K562 (cell line): Measurements from ENCODE around the gene NTPCR. TPM values are rescaled to one million over a fixed set of nuclear protein-coding genes. Genes with fewer than 3 reads are reported as not detected.
A peak's percentile ranks its signal among the peaks of the same experiment; 100 is the strongest.

Source experiments
- ATAC-seq: fragments of 200-7000 bp; cut with Tn5 transposase; 3 replicates; pipeline ENCODE4 v1.9.1; 2020; ENCODE audit warnings: moderate library complexity
- BruUV-seq: library from RNA; stranded (reverse); fragments of 400-500 nt; replicated peaks from 2 replicates; lab custom pipeline; 2021; lab: Mats Ljungman, UMichigan
- CTCF ChIA-PET: fragments of 300-600 bp; formaldehyde crosslinking; extraction: SDS; loops from one replicate; lab custom pipeline; 2021; ENCODE audit warnings: low intra/inter-chr PET ratio; lab: Yijun Ruan, JAX
- POLR2A ChIA-PET: fragments of 300-600, 350-650 bp; sonication (Branson Sonifier 250); formaldehyde crosslinking; extraction: SDS; loops from one replicate; lab custom pipeline; 2021; ENCODE audit warnings: antibody characterized with exemption, inconsistent platforms; lab: Yijun Ruan, JAX
- DNase-seq, 4 experiments: peaks; one replicate each; pipeline versions ENCODE4 v3.0.0 to v3.0.0-alpha.2; 2011 to 2018; ENCODE audit warnings: low spot score in 3 of 4, mixed read lengths in 3 of 4; ENCODE audit errors: extremely low read depth in 1 of 4
- FAIRE-seq: peaks from 2 replicates; lab custom pipeline; 2011; peaks lifted over from hg19 to GRCh38; lab: Jason Lieb, UNC
- H2AFZ ChIP-seq: 2 replicates; pipeline ENCODE4 v1.6.0; 2011; ENCODE audit warnings: low read depth, low read length, control low read depth, inconsistent platforms
- H3K27ac ChIP-seq: fragments of 200-600 bp; 3 replicates; pipeline ENCODE4 v1.8.0; 2011; ENCODE audit warnings: low read depth, mild to moderate bottlenecking, control low read depth, inconsistent platforms, low read length, moderate library complexity, mixed read lengths; ENCODE audit errors: extremely low read depth
- H3K27me3 ChIP-seq, 2 experiments: fragments of 300-600 bp in 1 of 2; 2 replicates in 1 of 2; 3 replicates in 1 of 2; pipeline versions ENCODE4 v1.6.0 to v1.8.0; 2011; ENCODE audit warnings: inconsistent platforms in 2 of 2, low read length in 2 of 2, mild to moderate bottlenecking in 1 of 2, mixed read lengths in 1 of 2, moderate library complexity in 1 of 2; ENCODE audit not compliant: control insufficient read depth in 2 of 2, insufficient read depth in 2 of 2
- H3K36me3 ChIP-seq: fragments of 300-600 bp; 3 replicates; pipeline ENCODE4 v1.8.0; 2011; ENCODE audit warnings: mild to moderate bottlenecking, low read length, inconsistent platforms; ENCODE audit not compliant: control insufficient read depth, insufficient read depth
- H3K4me1 ChIP-seq, 2 experiments: fragments of 200-600 bp in 1 of 2; replicated peaks in 1 of 2; 2 replicates in 1 of 2; 3 replicates in 1 of 2; pipeline versions ENCODE4 v1.5.1 to v1.8.0; 2011; ENCODE audit warnings: inconsistent platforms in 2 of 2, low read length in 2 of 2, mild to moderate bottlenecking in 1 of 2, mixed read lengths in 1 of 2, moderate library complexity in 1 of 2; ENCODE audit not compliant: control insufficient read depth in 2 of 2, insufficient read depth in 2 of 2
- H3K4me2 ChIP-seq: 2 replicates; pipeline ENCODE4 v1.6.1; 2011; ENCODE audit warnings: low read length, control low read depth, inconsistent platforms, mixed read lengths; ENCODE audit not compliant: insufficient read depth
- H3K4me3 ChIP-seq: fragments of 200-600 bp; sonication (generic), shearing (Covaris generic); 2 replicates; pipeline ENCODE4 v1.5.1; 2016; ENCODE audit warnings: control low read depth, inconsistent platforms
- H3K79me2 ChIP-seq: fragments of 200-600 bp; 3 replicates; pipeline ENCODE4 v1.8.0; 2011; ENCODE audit warnings: low read length, inconsistent platforms; ENCODE audit not compliant: control insufficient read depth, insufficient read depth
- H3K9ac ChIP-seq, 2 experiments: 2 replicates each; pipeline versions ENCODE4 v1.6.0 to v1.6.1; 2011; ENCODE audit warnings: low read depth in 2 of 2, low read length in 2 of 2, control low read depth in 1 of 2, inconsistent platforms in 1 of 2, mild to moderate bottlenecking in 1 of 2, mixed read lengths in 1 of 2; ENCODE audit not compliant: insufficient read depth in 1 of 2
- H3K9me1 ChIP-seq: one replicate; pipeline ENCODE4 v1.6.0; 2011; ENCODE audit warnings: inconsistent platforms, mild to moderate bottlenecking, low read length, moderate library complexity; ENCODE audit not compliant: control insufficient read depth, insufficient read depth
- H3K9me3 ChIP-seq: replicated peaks from 2 replicates; pipeline ENCODE4 v1.5.1; 2011; ENCODE audit warnings: low read depth, low read length, inconsistent platforms; ENCODE audit not compliant: control insufficient read depth, insufficient read depth
- H4K20me1 ChIP-seq: replicated peaks from 2 replicates; pipeline ENCODE4 v1.6.1; 2011; ENCODE audit warnings: low read length, inconsistent platforms, mixed read lengths; ENCODE audit not compliant: control insufficient read depth, insufficient read depth
- CEBPB ChIP-seq: fragments of 450-650 bp; IDR thresholded peaks from 2 replicates; pipeline ENCODE4 v1.6.1; 2016; ENCODE audit warnings: missing genetic modification characterization, missing compliant biosample characterization
- SIN3B ChIP-seq: fragments of 450-650 bp; IDR thresholded peaks from 2 replicates; pipeline ENCODE4 v1.6.1; 2017; ENCODE audit warnings: low read depth, mild to moderate bottlenecking, moderate library complexity
- WGBS: fragments of 100-300 bp; shearing (Covaris generic); methylation state at CpG from one replicate; pipeline ENCODE4 v1.1.6; 2016; ENCODE audit warnings: low coverage, mixed read lengths; ENCODE audit not compliant: insufficient coverage; ENCODE audit errors: missing lambda C conversion rate; 5-methylcytosine and 5-hydroxymethylcytosine counted together
- in situ Hi-C: fragments of 300-500 bp; cut with MboI; formaldehyde crosslinking; loops from 4 replicates; pipeline ENCODE4 v1.15.0; 2018; ENCODE audit warnings: inconsistent platforms, mixed read lengths
- intact Hi-C: fragments of 100-400 bp; cut with micrococcal nuclease; formaldehyde crosslinking; loops from 2 replicates; pipeline ENCODE4 v1.14.2; 2022
- polyA plus RNA-seq, 8 experiments: library from polyadenylated mRNA; depleted of rRNA in 4 of 8; stranded (reverse) in 5 of 8; unstranded in 3 of 8; fragments of >200 nt; fragmentation: Nextera tagmentation in 2 of 8; fragmentation: Illumina TruSeq in 1 of 8; extraction: Ambion mirVana in 2 of 8; extraction: Trizol in 1 of 8; gene quantifications; 2 replicates each; pipeline versions ENCODE4 v1.2.1 to v1.2.3, GENCODE V29; 2011 to 2014; ENCODE audit warnings: inconsistent platforms in 1 of 8, missing spikeins in 1 of 8
- total RNA-seq, 7 experiments: library from RNA; depleted of rRNA in 6 of 7; stranded (reverse); fragments of >200 nt in 6 of 7; fragmentation: Illumina TruSeq in 2 of 7; extraction: Trizol in 2 of 7; gene quantifications; 2 replicates each; pipeline versions ENCODE4 v1.2.1 to v1.2.3, GENCODE V29; 2011 to 2021; ENCODE audit warnings: low replicate concordance in 1 of 7

NTPCR gene
- total and polyA plus RNA-seq, 9 of the 15 experiments (the other 6 are each of a cell fraction or from before 2014, with no cell fraction given) = 19.3 to 105 (median 48.8) TPM

DNA sequence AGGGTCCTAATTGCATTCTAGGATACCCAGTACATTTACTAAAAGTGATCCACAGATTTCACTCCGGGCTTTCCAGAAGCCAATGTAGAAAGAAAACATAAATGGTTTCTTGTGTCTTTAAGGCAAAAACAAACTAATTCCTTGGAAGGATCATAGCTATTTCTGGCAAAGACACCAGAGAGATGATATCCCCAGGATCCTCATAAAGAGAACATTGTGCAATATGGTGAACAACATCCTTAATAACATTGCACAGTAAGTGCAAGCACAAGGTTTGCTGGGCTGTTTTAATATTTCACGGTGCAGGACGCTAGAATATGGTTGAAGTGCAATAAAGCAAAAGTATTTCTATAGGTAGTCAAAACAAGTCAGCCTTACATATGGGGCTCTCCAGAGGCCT lies 83.0 kb downstream of the NTPCR start:
- Histone ChIP-seq H3K79me2 (no peaks in the 10 kb centered on the region), H4K20me1 (no peaks in the 10 kb centered on the region), H3K36me3 (no peaks in the 10 kb centered on the region), H3K9me1 (no peaks in the 10 kb centered on the region), H3K4me3 (no peak overlapping the region), H3K4me1 (no peaks in the 10 kb centered on the region), H3K9ac (no peak overlapping the region), H3K27ac (no peak overlapping the region), H3K9me3 (no peaks in the 10 kb centered on the region), H2AFZ (no peak overlapping the region), H3K27me3 (no peaks in the 10 kb centered on the region; a peak in 2 of 5 replicates), H3K4me2 (no peak overlapping the region)
- in situ Hi-C loops (no loop called here), intact Hi-C loops (no loop called here)
- ChIA-PET POLR2A (no interaction called here), CTCF (no interaction called here)
- ATAC-seq = no peak
- no TSS peak for BruUV-seq
- WGBS = 0% methylated on average over 3 of the region's 3 CpGs
- no peak for DNase-seq
- peak; percentile 35 for TF ChIP-seq CEBPB (tag)
- TF ChIP-seq SIN3B = no peak
- TF ChIP-seq, all 486 proteins: peak for 1
- FAIRE-seq = no peak

Other genes starting within 250 kb of the NTPCR start
- gene MAP10, start 145.2 kb upstream of the NTPCR start, total RNA-seq (2014; rRNA removed) = 0.73 and 0.98 TPM in 2 replicates
- 0.76 and 0.96 TPM in 2 replicates for gene MAP10, start 145.2 kb upstream of the NTPCR start, total RNA-seq (2014; rRNA removed; fragmentation: Illumina TruSeq; extraction: Trizol)
- 0.90 and 0.98 TPM in 2 replicates for gene MAP10, start 145.2 kb upstream of the NTPCR start, total RNA-seq (2015; rRNA removed; fragmentation: Illumina TruSeq; extraction: Trizol)
- 0.69 and 0.83 TPM in 2 replicates for gene MAP10, start 145.2 kb upstream of the NTPCR start, total RNA-seq (2021)
- 0.27 and 0.53 TPM in 2 replicates for gene MAP10, start 145.2 kb upstream of the NTPCR start, polyA plus RNA-seq (2011; rRNA removed)
- 0.69 and 0.74 TPM in 2 replicates for gene MAP10, start 145.2 kb upstream of the NTPCR start, polyA plus RNA-seq (2014; fragmentation: Illumina TruSeq; extraction: Trizol)
- under 1 TPM; 0.11 to 0.13 TPM for gene MAP10, start 145.2 kb upstream of the NTPCR start, polyA plus RNA-seq (2014; fragmentation: Nextera tagmentation; extraction: Ambion mirVana)
- 0.49 and 0.70 TPM in 2 replicates for gene MAP10, start 145.2 kb upstream of the NTPCR start, polyA plus RNA-seq (2014; rRNA removed)